AG04450 (cell line): ENCODE measurements around the gene NKAP. TPM values are rescaled to one million over a fixed set of nuclear protein-coding genes. Genes with fewer than 3 reads are reported as not detected.
"Not testable (repeated sequence)": the region's sequence is repeated elsewhere in the genome, so short reads cannot be mapped to it uniquely, and the experiment has no call there.

Source experiments
- CTCF ChIA-PET: fragments of 300-600, 350-600 bp; formaldehyde crosslinking; extraction: SDS; loops from one replicate; lab custom pipeline; 2022; ENCODE audit warnings: antibody characterized with exemption, inconsistent platforms; lab: Charles Lee
- POLR2A ChIA-PET: fragments of 350-600 bp; formaldehyde crosslinking; extraction: SDS; loops from one replicate; lab custom pipeline; 2021; ENCODE audit warnings: antibody characterized with exemption, inconsistent platforms; lab: Yijun Ruan, JAX
- DNase-seq: peaks from one replicate; pipeline ENCODE4 v3.0.0-alpha.2; 2011; ENCODE audit warnings: low read depth, low spot score
- H3K27ac ChIP-seq: one replicate; pipeline ENCODE4 v1.5.1; 2012; ENCODE audit warnings: low read depth, low read length, control low read depth
- H3K27me3 ChIP-seq: one replicate; pipeline ENCODE4 v1.6.0; 2012; ENCODE audit warnings: low read length; ENCODE audit not compliant: control insufficient read depth, insufficient read depth
- H3K4me3 ChIP-seq: 2 replicates; pipeline ENCODE4 v1.5.1; 2011; ENCODE audit warnings: mild to moderate bottlenecking, low read depth, low read length, control low read depth
- H3K9me3 ChIP-seq: 2 replicates; pipeline ENCODE4 v1.5.1; 2012; ENCODE audit warnings: low read length; ENCODE audit not compliant: control insufficient read depth, insufficient read depth
- polyA plus RNA-seq: library from polyadenylated mRNA; depleted of rRNA; stranded (reverse); fragments of >200 nt; gene quantifications from 2 replicates; pipeline ENCODE4 v1.2.3, GENCODE V29; 2011
- TF ChIP-seq, protein P1 (sequence below): IDR thresholded peaks from 2 replicates; pipeline ENCODE4 v1.5.1; 2011; ENCODE audit warnings: low read depth, low read length, control low read depth, inconsistent platforms

NKAP gene
- polyA plus RNA-seq, 1 experiment, result 5.0 TPM

DNA sequence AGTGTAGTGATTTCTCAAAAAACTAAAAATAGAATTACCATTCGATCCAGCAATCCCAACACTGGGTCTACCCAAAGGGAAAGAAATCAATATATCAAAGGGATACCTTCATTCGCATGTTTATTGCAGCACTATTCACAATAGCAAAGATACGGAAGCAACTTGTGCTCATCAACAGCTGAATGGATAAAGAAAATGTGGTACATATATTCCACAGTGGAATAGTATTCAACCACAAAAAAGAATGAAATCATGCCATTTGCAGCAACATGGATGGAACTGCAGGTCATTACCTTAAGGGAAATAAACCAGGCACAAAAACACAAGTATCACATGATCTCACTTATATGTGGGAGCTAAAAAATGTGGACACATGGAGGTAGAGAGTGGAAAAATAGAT lies 42.7 kb upstream of the NKAP start:
- TF ChIP-seq, protein P1, sequence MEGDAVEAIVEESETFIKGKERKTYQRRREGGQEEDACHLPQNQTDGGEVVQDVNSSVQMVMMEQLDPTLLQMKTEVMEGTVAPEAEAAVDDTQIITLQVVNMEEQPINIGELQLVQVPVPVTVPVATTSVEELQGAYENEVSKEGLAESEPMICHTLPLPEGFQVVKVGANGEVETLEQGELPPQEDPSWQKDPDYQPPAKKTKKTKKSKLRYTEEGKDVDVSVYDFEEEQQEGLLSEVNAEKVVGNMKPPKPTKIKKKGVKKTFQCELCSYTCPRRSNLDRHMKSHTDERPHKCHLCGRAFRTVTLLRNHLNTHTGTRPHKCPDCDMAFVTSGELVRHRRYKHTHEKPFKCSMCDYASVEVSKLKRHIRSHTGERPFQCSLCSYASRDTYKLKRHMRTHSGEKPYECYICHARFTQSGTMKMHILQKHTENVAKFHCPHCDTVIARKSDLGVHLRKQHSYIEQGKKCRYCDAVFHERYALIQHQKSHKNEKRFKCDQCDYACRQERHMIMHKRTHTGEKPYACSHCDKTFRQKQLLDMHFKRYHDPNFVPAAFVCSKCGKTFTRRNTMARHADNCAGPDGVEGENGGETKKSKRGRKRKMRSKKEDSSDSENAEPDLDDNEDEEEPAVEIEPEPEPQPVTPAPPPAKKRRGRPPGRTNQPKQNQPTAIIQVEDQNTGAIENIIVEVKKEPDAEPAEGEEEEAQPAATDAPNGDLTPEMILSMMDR, result no peak
- Histone ChIP-seq H3K4me3 (no peak overlapping the region), H3K27ac (no peak overlapping the region), H3K27me3 (peaks cover 6% of the 10 kb centered on the region), H3K9me3 (no peaks in the 10 kb centered on the region)
- no peak for DNase-seq
- CTCF ChIA-PET, result interaction anchor here (0.6 kb wide), 1 partner anchor 489 kb away, joined by 3 read pairs; no protein-coding TSS in a partner anchor
- POLR2A ChIA-PET, result no interaction called here

DNA sequence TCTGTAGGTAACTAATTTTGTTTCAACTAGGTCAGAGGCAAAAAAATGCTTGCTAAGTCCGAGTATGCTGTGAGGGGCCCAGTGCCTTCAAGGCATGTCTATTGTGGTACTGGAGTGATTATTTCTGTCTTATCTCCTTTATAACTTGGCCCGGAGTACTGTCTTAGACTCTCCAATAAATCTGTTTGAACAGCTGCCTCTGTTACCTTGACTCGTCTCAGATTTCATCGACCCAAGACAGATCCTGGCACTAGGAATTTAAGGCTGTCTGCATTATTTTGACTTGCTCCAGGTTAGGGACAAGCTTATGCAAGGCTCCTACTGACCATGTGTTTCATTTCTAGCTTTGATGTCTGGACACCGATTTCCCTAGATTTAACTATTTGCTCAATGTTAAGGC lies 41.1 kb upstream of the NKAP start:
- DNase-seq, result no peak
- no peaks in the 10 kb centered on the region for H3K27me3 ChIP-seq
- ChIA-PET CTCF (no interaction called here), POLR2A (no interaction called here)
- no peaks in the 10 kb centered on the region for H3K9me3 ChIP-seq
- H3K27ac ChIP-seq, result no peak overlapping the region
- TF ChIP-seq, protein P1, result no peak
- H3K4me3 ChIP-seq, result no peak overlapping the region

DNA sequence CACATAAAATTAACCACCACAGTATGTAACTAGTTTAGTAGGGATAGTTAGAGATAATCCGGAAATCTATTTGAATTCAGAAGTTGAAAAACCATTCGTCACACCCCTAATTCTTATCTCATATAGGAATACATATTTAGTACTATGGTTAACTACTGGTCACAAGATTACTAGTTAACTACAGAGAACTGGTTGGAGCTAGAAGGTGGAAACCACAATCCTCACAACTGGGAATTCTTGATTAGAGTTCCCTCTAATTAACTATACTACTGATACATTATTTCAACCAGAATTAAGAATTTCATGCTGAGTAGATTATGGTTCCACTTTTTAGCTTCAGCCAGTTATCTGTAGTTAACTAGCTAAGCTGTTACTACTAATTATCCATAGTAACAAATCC lies 39.9 kb upstream of the NKAP start:
- Histone ChIP-seq H3K9me3 (no peaks in the 10 kb centered on the region), H3K27ac (no peak overlapping the region), H3K4me3 (no peak overlapping the region), H3K27me3 (no peaks in the 10 kb centered on the region)
- ChIA-PET CTCF (no interaction called here), POLR2A (no interaction called here)
- DNase-seq, result no peak
- TF ChIP-seq, protein P1, result no peak

DNA sequence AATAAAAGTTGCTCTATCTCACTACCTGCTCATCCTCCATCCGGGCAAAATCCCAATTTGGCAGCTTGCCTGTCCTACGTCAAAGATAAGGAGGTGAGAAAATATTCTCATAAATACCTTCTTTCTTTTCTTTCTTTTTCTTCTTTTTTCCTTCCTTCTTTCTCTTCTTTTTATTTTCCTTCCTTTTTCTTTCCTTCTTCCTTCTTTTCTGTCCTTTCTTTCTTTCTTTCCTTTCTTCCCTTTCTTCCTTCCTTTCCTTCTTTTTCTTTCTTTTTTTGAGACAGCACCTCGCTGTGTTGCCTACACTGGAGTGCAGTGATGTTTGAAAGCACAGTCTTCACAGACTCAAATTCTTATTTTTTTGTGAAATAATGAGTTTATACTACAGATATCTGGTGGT lies 38.6 kb upstream of the NKAP start:
- Histone ChIP-seq H3K9me3 (no peaks in the 10 kb centered on the region), H3K27ac (no peak overlapping the region), H3K27me3 (no peaks in the 10 kb centered on the region), H3K4me3 (no peak overlapping the region)
- TF ChIP-seq, protein P1, result no peak
- POLR2A ChIA-PET, result no interaction called here
- CTCF ChIA-PET, result interaction anchor here (0.6 to 1.5 kb wide), 9 partner anchors 16 to 486 kb away, joined by 3 to 8 read pairs (median 3); no protein-coding TSS in a partner anchor
- DNase-seq, result no peak

DNA sequence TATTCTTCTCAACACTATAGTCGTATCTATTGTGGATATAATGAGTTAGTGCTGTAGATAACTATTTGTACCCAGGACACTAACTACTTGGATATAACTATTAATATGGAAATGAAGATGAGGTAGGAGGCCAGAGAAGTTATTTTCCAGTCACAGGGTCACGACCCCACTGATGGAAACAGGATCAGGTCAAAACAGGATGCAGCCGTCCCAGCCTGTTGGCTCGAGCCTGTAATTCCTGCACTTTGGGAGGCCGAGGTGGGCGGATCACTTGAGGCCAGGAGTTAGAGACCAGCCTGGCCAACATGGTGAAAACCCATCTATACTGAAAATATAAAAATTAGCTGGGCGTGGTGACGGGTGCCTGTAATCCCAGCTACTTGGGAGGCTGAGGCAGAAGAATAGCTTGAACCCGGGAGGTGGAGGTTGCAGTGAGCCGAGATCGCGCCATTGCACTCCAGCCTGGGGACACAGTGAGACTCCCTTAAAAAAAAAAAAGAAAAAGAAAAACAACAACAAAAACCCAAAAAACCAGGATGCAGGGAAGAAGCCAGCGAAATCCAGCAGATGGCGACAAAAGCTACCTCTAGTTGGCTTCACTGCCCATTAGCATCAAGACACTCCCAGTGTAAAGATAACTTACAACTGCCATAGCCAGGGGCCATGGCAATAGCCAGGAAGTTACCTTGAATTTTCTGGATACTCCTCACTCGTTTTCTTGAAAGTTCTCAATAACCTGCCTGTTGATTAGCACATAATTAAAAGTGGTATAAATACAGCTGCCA lies 37.9 kb upstream of the NKAP start:
- no peak overlapping the region for H3K4me3 ChIP-seq
- TF ChIP-seq, protein P1, result peak; percentile 50
- H3K27me3 ChIP-seq, result no peaks in the 10 kb centered on the region
- CTCF ChIA-PET, result interaction anchor here (0.6 to 1.5 kb wide), 9 partner anchors 16 to 487 kb away, joined by 3 to 8 read pairs (median 3); no protein-coding TSS in a partner anchor
- no peaks in the 10 kb centered on the region for H3K9me3 ChIP-seq
- POLR2A ChIA-PET, result no interaction called here
- DNase-seq, result no peak
- H3K27ac ChIP-seq, result no peak overlapping the region

DNA sequence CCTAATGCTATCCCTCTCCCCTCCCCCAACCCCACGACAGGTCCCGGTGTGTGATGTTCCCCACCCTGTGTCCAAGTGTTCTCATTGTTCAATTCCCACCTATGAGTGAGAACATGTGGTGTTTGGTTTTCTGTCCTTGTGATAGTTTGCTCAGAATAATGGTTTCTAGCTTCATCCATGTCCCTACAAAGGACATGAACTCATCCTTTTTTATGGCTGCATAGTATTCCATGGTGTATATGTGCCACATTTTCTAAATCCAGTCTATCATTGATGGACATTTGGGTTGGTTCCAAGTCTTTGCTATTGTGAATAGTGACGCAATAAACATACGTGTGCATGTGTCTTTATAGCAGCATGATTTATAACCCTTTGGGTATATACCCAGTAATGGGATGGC lies 33.6 kb upstream of the NKAP start:
- H3K9me3 ChIP-seq, H3K27me3 ChIP-seq, POLR2A ChIA-PET, H3K27ac ChIP-seq, DNase-seq, CTCF ChIA-PET, H3K4me3 ChIP-seq: not testable (repeated sequence)
